Dermis microvascular lymphatic vessel endothelial cell (primary cell): ENCODE results near the gene JAK1. TPM values are rescaled to one million over a fixed set of nuclear protein-coding genes. Genes with fewer than 3 reads are reported as not detected.
A peak's percentile ranks its signal among the peaks of the same experiment; 100 is the strongest.
"Not testable (repeated sequence)": the region's sequence is repeated elsewhere in the genome, so short reads cannot be mapped to it uniquely, and the experiment has no call there.

Experiments
- DNase-seq, 2 donors: peaks; one replicate each; pipeline versions ENCODE4 v3.0.0 to v3.0.0-alpha.2; 2010; ENCODE audit warnings: low read depth in 2 of 2
- total RNA-seq: library from RNA; depleted of rRNA; stranded (reverse); fragments of >200 nt; gene quantifications from 2 replicates; pipeline ENCODE4 v1.2.1, GENCODE V29; 2014

JAK1 gene
- total RNA-seq, 1 donor from 2014 or later, result 137 TPM

DNA sequence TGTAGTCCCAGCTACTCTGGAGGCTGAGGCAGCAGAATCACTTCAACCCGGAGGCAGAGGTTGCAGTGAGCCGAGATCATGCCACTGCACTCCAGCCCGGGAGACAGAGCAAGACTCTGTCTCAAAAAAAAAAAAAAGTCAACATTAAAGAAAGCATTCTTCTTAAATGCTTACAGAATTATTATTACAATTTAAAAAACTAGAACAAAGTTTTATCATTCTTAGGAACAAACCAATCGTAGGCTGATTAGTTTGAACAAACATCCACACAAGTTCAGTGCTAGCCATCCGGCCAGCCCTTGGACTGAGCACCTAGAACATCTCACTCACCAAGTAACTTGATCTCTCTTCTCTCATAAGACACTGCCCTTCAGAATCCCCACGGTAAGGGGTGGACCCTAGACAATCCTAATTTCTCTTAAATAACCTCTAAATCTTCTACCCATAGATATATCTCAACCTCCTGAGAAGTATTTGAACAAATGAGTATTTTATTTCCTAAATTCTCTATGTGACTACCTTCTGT, 16.0 kb downstream of the JAK1 start:
- no peak for DNase-seq

DNA sequence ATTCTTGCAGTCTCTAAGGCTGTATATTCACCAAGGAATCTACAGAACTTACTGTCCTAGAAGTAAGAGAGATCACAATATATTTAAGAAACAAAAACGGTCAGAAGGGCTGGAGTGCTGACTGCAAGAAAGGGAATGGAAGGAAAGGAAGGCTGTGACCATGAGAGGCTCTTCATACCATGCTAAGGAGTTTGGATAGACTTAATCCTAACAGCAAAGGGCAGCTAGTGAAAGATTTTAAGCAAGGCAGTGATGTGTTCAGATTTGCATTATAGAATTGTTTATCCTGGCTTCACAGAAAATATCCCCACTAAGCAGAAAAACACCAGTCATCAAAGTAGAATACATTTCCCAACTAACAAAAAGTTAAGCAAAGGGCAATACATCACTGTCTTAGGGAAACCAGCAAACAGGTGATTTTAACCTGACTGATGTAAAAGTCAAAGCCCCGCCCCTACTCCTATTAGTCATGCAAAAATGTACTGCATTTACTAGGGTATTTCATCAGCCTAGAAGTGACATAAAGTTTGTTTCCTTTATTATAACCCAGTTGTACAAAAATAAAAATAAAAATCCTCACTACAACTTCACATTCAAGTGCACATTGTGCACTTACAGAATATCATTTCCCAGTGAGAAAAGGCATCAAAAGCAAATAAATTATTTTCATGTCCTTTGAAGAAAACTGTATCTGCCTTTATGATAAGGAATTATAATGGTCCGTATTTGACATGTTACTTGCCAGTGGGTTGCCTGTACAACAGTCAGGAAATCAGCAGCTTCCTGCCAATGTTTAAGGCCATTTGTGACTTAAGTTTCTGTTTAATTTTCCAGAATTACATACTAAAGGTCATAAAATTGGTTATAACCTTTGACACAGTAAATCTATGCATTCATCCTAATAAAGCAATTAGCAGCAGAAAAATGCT, 17.2 kb downstream of the JAK1 start:
- peak in 1 of 2 donors; percentile 60 for DNase-seq

DNA sequence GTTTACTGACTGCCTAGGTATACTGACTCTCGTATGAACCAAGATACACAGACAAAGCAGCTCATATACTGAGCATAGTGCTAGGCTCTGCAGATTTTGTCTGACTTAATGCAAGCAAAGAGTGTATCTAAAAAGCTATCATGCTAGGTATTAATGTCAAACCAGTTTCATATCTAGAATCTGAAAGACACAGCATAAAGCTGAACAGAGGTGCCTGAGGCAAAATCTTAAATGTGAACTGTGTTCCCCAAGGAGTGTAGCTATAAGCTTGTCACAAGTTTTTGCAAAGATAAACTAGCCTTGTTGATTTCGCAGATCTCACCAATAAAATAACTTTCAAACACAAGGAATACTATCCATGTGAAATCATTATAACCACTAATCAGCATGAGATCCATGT, 18.1 kb downstream of the JAK1 start:
- no peak for DNase-seq

DNA sequence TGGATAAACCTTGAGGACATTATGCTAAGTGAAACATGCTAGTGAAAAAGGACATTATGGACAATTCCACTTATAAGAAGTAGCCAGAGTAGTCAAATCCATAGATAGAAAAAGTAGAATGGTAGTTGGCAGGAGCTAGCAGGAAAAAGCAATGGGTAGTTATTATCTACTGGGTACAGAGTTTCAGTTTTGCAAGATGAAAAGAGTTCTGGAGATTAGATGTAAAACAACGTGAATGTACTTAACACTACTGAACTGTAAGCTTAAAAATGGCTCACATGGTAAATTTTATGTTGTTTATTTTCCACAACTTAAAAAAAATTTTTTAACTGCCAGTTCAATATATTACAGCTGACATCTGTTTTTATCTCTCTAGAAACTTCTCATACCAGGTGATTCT, 19.4 kb downstream of the JAK1 start:
- no peak for DNase-seq

DNA sequence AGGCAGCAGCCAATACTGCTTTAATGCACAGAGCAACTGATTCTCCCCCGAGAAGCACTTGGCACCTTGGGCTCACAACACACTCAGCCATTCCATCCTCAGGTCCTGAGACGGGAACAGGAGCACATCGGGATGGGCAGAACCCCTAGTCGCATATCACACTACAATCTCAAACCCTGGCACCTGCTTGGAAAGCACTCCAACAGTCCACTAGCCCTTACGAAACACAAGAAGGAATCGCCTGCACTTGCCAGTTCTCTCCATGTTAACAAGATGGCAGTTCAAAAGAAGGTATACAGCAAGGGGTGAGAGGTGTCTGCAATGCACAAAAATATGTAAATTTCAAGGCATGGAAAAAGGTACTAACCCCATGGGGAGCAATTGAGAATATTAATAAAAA, 21.4 kb downstream of the JAK1 start:
- DNase-seq, result no peak

DNA sequence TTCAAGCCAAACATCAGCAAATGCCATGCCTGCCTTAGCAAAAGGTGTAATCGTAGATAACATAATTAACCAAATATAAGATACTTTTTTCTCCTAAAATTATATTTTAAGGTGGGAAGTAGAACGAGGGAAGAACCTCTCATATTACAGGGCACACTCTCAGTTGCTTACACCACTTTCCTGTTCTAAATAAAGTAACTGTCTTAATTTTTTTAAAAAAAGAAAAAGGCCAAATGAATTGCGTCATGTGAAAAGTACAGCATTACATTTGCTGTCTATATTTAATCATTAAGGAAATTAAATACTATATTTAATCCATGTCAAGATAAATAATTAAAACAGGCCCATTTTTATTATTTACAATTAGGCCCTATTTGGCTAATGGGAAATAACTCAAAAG, 23.7 kb downstream of the JAK1 start:
- no peak for DNase-seq

DNA sequence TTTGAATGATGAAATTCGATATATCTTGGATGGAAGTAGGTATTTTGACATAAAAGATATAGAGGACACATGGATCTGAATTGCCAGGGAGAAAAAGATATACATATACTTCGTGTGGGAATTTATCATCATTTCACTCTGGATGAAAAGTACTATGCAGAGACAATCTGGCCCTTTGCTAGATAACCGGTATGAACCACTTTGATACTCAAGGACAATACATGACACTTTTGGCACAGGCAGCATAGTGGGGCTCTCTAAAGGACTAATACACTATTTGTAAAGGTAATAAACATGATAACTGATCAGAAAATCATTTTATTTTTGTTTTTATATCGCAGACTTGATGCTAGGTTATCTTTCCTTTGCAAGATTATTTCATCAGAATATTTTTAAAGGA, 24.2 kb downstream of the JAK1 start:
- DNase-seq, result no peak

DNA sequence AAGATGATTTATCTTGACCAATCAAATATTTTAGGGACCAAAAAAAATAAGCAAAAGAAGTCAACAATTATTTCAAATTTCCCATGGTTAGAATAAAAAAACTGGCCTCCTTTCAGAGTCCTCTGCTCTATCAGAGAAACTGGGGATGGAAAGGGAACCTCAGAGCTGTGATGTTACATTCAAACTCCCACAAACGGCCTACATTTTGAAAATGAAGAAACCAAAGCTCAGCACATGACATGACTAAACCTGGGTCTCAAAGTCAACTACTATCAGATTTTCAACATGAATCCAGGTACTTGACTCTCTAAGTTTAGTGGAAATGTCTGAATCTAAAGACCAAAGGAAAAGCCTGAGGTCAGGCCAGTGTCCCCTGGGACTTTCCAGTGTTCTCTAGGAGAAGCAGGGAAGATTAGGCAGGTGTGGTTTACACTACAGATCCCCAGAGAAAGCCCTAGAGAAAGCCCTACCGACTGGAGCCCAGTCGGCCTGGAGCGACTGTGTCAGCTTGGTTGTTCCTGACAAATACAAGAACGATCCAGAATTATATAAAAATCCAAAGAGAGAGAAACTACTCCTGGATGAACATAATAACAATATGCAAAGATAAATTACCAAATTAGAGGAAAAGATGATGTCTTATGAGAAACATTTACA, 24.8 kb downstream of the JAK1 start:
- no peak for DNase-seq

DNA sequence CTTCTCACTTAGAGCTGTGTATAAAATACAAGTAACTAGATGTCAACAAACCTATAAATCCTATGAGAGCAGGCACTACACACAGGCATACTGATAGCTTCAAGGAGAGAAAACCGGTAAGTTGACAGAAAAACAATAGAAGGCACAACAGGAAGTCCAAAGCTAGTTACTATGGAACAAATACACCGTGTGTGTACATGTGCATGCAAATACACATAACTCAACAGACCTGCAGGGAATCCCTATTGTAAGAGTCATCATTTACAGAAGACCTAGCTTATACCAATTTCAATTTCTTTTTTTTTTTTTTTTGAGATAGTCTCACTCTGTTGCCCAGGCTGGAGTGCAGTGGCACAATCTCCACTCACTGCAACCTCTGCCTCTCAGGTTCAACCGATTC, 26.3 kb downstream of the JAK1 start:
- DNase-seq, result peak; percentile 47 to 62

DNA sequence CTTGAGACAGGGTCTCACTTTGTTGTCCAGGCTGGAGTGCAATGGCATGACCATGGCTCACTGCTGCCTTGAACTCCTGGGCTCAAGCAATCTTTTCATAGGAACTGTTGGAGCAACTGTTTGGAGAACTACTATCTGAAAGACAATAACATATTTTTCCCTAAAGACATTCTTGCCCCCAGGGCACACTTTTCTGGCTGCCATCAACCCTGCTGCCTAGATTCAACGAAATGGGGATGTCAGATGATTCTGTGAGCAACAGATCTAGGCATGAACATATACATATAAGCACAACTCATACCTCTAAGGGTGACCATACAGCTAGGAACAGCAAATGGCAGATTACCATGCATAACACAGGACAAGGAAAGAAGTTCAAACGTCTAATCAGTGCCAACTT, 27.4 kb downstream of the JAK1 start:
- DNase-seq, result no peak

DNA sequence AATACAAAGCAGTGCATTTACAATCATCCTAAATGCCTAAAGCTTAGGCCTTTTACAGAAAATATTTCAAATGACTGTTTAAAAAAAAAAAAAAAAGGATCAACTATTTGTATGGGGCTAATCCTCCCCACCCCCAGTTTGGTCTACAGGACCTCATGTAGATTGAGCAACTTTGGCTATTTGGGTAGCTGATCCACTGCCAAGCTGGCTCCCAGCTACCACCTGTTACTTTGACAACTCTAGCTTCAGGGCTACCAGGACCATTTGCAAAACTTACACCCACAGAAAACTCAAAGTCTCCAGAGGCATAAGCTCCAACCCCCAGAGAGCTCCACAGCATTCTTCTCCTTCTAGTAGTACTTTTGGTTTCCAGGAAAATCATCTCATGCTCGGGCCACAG, 29.4 kb downstream of the JAK1 start:
- DNase-seq, result no peak

DNA sequence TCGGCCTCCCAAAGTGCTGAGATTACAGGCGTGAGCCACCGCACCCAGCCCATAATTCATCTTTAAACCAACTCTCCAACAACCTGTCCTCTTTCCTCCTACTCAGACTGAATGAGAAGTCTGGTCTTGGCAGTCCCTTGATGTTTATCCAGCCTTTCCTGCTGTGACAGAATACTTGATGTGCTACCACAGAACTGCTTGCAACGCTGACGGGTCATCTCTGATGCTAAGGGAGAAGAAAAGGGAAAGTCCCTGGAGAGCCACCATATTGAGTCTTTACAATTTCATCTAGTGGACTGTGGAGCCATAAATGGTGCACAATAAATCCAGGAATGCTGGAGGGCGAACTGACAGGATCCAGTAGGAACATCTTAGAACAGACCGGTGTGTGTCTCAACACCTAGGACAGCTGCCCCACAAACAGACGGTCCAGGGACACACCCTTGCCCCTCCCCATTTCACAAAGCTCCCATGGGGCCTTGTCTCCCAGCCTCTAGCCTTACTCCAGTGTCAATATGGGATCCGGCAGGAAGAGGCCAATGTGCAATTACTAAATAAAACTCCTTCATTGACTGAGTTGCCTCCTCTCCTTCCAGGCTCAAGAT, 30.7 kb downstream of the JAK1 start:
- DNase-seq, result no peak

DNA sequence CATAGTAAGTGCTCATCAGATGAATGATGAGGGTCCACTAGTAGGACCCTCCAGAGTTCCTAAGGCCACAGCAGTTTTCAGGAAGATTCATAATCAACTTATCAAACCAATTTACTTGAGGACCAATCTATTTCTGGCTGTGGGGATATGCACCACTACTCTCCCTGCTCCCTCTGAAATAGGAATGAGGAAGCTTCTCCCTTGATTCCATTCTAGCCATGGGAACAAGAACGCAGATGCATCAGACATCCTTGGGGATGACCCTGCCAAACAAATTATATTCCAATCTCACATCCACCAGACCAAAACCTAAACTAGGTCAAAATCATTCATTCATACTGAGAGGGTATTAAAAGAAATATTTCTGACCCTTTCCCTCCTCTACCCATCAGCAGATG, 31.5 kb downstream of the JAK1 start:
- DNase-seq, result no peak

DNA sequence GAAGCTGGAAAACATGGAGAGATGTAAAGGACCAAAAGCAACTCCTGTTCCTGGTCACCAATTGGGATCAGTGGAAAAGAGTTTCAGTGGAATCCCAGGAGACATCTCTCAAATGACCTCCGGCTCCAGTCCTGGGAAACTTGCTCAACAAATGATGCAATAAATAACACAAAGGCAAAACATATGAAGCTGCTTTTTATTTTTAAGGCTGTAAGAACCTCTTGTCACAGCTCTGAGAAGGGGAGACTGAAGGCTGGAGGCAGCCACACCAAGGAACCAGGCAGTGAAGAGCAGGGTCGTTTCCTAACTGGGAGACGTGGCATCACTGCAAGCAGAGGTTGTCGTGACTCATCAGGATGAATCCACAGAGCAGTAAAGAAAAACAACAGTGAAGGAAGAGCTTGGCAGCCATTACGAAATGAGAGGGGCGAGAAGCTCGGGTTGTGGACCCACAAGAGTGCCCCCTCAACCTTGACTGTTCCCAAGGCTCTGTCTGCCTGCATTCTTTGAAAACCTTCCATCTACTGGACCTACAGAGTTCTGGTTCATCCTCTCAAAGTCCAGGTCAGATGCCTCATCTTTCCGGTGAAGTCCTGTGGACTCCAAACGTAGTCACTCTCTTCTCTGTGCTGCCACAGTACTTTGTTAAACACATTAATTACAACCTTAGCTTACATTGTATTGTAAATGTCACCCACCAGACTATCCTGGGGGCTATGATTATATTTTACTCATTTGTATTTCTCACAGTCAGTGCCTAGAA, 32.1 kb downstream of the JAK1 start:
- peak in 1 of 2 donors; percentile 83 for DNase-seq

DNA sequence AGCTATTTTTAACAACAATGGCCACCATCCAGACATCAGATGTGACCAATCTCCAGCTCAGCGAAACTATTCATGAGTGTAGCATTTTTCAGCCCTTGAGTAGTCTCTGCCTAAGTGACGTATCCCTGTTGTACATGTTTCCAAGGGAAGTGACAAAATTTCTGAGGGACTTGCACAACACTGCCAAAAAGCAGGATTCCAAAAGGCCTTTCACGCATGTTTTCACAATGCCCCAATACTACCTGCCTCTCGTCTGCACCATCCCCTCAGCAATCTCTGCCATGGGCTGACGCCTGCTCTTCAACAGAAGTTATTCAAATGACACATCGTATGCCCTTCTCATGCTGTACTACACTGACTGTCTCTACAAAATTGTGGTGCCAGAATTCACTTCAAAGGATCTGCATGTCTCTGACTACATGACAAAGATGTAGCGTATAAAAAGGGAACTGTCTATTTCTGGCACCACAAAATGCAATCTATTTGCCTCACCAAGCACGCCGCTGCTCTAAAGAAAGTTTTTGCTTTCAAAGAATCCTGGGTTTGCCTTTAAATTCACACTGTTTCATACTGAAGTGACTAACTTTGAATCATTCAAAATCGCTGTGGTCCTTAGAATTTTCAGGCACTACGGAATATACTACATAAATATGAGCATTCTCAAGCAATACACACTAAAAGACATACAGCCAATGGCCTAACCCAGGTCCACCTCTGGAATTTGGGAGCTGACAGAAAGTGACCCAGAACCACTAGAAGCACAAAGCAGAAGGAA, 32.9 kb downstream of the JAK1 start:
- peak; percentile 69 to 80 for DNase-seq

DNA sequence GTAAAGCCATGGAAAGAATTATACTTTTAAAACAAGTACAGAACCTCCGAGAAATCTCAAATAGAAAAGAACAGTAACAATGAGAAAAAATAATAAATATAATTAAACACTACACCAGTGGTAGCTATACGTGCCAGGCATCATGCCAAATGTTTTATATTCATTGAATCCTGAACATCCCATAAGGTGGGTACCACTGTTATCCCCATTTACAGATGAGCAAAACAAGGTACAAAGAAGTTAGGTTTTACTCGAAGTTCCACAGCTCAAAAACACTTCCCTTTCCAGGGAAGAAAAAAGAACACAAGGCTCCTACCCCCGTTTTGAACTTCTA, 33.4 kb downstream of the JAK1 start:
- no peak for DNase-seq

DNA sequence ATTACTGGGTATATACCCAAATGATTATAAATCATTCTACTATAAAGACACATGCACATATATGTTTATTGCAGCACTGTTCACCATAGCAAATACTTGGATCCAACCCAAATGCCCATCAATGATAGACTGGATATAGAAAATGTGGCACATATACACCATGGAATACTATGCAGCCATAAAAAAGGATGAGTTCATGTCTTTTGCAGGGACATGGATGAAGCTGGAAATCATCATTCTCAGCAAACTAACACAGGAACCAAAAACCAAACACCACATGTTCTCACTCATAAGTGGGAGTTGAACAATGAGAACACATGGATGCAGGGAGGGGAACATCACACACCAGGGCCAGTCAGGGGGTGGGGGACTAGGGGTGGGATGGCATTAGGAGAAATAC, 35.7 kb downstream of the JAK1 start:
- DNase-seq, result not testable (repeated sequence)

DNA sequence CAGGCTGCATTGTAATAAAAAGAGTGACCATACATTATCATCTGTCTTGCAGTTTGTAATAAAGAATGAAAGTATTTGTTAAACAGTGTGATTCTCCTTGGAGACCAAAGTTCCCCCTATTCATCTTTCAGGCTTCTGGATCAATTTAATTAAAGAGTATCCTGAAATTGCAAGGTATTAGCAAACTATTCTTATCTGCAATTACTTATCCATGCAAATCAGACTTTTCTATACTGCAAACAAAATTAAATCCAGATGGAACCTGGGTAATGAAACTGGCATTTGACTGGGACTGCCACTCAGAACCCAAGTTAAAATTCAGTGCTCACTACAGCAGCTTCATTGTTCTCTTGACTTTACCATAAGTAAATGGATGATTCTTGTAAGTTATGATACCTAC, 37.1 kb downstream of the JAK1 start:
- DNase-seq, result no peak

DNA sequence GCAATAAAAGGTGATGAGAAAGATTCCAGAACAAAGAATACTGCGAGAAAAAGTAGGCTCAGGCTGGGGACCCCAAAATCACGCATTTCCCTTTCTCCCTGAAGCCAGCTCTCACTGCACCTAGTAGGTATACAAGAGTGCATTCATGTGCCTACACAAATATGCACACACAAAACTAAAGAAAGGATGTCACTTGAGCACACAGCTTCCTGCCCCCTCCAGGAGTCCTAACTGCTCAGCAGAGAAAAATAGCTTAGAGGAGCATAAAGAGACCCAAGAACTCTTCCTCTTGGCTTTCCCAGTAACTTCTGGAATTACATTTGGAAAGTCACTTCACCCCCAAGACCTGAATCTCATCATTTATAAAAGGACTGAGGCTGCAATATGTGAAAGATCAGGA, 38.0 kb downstream of the JAK1 start:
- no peak for DNase-seq

DNA sequence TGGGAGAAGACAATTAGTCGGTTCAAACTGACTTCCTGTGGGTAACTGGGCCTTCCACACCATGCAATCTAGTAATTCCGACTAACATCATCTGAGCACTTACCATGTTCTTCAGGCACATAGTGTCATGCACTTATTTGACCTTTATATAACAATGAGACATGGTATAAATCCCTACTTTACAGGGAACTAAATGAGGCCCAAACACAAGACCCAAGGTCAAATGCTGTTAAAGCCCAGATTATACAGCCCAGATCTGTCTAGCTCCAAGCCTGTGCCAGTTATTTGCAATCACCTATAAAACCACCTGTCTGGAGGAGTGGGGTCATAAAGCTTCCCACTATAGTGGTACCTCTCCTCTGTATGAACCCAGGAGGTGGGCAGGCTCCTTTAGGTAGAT, 40.8 kb downstream of the JAK1 start:
- DNase-seq, result no peak

DNA sequence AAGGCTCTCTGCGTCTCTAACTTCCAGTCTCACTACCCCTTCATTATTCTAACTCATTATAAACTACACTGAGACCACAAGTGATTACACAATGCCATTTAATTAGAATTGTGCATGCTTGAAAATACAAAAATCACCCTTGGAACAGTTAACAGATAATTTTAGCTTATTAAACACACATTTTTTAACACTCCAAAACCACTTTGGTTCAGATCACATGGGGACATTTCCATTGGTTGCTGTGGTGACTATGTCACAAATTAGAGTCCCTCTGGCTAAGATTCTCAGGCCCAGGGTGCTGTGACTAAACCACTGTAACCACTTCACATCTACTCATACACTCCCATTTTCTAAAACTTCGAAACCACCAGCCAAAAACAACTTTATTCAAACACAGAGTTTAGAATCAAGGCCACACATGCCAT, 43.0 kb downstream of the JAK1 start:
- DNase-seq, result no peak
